DMS153 (cell line): ENCODE measurements around the gene MRPS25.
"Not testable (repeated sequence)": the region's sequence is repeated elsewhere in the genome, so short reads cannot be mapped to it uniquely, and the experiment has no call there.

Experiments
- DNase-seq: peaks from one replicate; lab custom pipeline; 2025; lab: John Stamatoyannopoulos, UW

Gene MRPS25

GRCh38 chr3:15043408-15044171, 21.5 kb downstream of the MRPS25 start:
- no peak for DNase-seq

DNA sequence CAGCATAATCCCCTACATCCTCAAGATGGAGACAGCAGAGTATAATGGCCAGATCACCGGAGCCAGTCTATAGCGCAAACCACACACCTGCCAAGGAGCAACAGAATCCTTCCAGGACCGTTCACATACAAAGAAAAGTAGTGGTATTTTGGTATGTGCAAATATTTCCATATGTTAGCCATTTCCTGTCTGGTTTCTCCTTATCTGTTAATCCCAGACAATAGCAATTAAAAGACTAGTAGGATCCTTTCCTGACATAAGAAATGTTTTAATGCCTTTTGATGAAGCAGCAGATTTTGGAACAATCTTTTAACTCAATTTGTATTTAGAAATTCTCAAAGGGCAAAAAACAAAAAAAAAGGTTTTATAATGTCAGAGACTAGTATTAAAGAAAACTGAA, 22.2 kb downstream of the MRPS25 start:
- DNase-seq: no peak

- no peak for DNase-seq
Measured at GRCh38 chr3:15041950-15042349, 23.2 kb downstream of the MRPS25 start.

GRCh38 chr3:15040844-15041243, 24.3 kb downstream of the MRPS25 start:
- no peak for DNase-seq

- no peak for DNase-seq
Measured at GRCh38 chr3:15038306-15038705, 26.8 kb downstream of the MRPS25 start.

- DNase-seq: no peak
Measured at GRCh38 chr3:15033103-15033502, 32.0 kb downstream of the MRPS25 start.

DNA sequence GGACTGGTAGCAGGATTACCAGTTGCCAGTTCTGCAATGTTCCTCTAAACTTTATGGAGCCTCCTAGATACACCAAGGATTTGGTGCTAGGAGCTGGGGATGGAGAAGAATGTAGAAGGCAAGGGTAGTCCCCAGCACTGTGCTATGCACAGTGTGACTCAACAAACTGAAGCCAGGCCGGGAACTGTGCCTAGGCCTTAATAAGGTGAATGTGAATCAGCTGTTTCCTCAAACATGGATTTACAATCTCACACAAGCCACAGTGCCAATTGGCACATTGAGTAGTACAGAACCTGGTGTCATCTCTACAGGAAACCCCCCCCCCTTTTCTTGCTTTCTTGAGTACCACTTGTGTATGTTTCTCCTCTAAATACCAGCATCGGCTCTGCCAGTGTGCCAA, 32.5 kb downstream of the MRPS25 start:
- DNase-seq: no peak

DNA sequence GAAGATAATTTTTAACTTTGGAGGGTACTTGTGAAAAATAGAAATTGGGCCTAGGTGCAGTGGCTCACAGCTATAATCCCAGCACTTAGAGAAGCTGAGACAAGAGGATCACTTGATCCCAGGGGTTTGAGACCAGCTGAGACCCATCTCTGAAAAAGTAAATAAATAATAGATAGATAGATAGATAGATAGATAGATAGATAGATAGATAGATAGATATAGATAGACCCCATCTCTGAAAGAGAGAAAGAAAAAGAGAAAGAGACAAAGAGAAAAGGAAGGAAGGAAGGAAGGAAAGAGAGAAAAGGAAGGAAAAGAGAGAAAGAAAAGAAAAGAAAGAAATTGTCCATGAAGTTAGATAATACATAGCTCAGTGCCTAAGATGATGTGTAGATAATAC, 35.5 kb downstream of the MRPS25 start:
- no peak for DNase-seq

- no peak for DNase-seq
Measured at GRCh38 chr3:15023719-15024118, 41.4 kb downstream of the MRPS25 start.

- DNase-seq: no peak
Measured at GRCh38 chr3:15023249-15023648, 41.9 kb downstream of the MRPS25 start.

DNA sequence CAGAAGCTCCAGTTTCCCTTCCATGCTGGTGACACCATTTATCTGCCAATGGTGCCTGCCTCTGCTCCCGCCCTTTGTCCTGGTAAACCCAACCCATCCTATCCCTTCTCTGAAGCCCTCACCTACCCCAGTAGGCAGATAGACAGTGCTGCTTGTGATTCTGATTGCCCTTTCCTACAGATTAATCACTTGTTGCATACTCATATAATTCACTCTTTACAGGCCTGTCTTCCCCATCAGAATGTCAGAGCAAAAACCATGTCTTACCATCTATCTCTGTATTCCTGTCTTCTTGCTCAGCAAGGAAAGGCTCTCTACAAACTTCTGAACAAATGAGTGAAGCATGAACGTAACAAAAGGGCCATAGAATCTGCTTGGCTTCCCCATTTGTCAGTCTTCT, 47.9 kb downstream of the MRPS25 start:
- no peak for DNase-seq

DNA sequence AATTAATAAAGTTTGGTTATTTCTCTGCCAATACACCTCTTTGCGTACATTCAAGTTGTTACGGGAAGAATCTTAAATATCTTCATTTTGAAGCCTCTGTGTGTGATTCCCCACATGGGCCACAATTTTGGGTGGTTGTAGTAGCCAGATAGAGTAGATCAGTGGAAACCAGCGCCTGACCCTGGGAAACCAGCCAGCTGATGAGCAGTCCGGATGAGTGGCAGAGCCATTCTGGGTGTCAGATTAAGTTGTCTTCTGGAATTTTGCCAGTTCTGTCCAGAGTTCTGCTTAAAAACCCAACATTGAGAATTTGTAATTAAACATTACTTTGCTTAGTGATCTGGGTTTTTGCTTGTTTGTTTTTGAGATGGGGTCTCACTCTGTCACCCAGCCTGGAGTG, 49.7 kb downstream of the MRPS25 start:
- no peak for DNase-seq

DNA sequence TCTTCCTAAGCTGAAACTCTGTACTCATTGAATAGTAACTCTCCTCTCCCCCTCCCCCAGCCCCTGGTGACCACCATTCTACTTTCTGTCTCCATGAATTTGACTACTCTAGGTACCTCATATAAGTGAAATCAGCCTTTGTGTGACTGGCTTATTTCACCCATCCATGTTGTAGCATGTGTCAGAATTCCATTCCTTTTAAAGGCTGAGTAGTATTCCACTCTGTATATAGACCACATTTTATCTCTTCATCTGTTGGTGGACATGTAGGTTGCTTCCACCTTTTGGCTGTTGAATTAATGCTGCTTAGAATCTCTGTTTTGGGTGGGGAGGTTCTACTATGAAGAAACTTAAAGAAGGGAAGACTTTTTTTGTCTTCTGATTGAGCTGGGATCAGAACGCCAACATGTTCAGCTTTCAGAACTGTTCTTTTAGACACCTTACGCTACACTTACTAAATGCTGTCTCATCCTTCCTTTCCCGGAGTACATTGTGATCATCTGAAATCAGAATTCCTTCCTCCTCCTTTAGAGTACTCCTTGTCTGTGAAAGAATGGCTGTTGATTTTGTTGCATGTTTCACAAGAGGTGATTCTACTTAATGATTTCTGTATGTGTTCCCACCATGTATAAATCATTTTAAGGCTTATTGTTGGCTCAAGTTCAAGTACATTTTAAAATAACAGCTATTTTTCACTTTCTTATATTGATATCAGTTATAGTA, 50.3 kb downstream of the MRPS25 start:
- no peak for DNase-seq

DNA sequence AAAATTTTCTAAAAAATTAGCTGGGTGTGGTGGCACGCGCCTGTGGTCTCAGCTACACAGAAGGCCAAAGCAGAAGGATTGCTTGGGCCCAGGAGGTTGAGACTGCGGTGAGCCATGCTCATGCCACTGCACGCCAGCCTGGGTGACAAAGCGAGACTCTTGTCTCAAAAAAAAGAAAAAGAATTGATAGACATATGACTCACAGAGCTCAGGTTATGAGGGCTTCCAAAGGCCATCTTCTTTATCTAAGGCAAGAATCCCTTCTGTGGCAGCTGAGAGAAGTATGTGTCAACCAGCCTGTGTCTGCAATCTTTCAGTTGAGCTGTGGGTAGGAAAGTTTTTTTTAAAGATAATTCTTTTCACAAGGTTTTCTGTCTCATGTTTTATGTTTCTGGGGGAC, 53.9 kb downstream of the MRPS25 start:
- no peak for DNase-seq

DNA sequence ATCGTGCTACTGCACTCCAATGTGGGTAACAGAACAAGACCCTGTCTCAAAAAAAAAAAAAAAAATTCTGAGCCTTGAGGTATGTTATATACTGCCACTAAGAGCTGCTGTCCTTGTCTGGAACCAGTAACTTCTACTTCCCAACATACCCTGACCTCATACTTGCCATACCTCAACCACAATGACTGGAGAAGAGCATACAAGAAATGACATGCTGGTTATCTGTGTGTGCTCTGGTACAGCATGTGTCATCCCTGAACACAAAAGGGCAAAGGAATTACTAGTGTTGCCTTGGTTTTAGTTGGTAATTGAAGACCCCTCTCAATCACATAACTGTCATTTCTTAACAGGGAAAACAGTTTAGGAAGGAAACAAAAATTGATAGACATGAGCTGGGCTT, 54.5 kb downstream of the MRPS25 start:
- no peak for DNase-seq

GRCh38 chr3:15009167-15009566, 55.9 kb downstream of the MRPS25 start:
- DNase-seq: no peak

- no peak for DNase-seq
Measured at GRCh38 chr3:15007681-15008141, 57.4 kb downstream of the MRPS25 start.

DNA sequence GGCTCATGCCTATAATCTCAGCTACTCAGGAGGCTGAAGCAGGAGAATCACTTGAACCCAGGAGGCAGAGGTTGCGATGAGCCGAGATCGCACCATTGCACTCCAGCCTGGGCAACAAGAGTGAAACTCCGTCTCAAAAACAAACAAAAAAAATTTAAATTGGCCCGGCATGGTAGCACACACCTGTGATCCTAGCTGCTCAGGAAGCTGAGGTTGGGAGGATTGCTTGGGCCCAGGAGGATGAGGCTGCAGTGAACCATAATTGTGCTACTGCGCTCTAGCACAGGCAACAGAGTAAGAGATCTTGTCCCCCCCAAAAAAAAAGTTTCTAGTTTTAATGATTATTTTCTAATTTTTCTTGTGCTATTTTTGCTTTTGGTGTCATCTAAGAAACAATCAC, 65.9 kb downstream of the MRPS25 start:
- DNase-seq: not testable (repeated sequence)
